Measurements from ENCODE around the gene BTN3A1.

The BTN3A1 gene

GRCh38 chr6:26379292-26379691, 22.8 kb upstream of the BTN3A1 start:
- no peak overlapping the region for H3K4me3 ChIP-seq (ENCODE audit: low read depth, low read length)

DNA sequence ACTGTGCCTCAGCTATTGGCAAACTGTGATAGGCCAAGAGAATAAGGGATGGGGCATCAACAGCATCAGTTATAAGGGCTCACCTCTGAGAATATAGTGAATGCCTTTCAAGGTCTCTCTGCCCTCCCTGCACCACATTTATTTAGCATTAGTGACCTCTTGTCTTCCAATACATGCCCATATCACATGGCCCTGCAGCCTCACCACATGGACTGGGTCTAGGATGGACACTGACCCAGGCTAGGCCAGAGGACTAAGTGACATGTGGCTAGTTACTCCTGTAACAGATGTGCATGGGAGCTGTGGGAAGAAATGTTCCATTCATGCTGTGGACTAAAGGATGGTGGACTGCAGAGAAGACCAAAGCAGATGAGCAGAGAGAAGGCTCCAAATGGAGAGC, 22.3 kb upstream of the BTN3A1 start:
- H3K4me3 ChIP-seq (ENCODE audit: low read depth, low read length) = no peak overlapping the region

- no peak overlapping the region for H3K4me3 ChIP-seq (ENCODE audit: low read depth, low read length)
These were observed 21.8 kb upstream of the BTN3A1 start for GRCh38 chr6:26380256-26380655.

DNA sequence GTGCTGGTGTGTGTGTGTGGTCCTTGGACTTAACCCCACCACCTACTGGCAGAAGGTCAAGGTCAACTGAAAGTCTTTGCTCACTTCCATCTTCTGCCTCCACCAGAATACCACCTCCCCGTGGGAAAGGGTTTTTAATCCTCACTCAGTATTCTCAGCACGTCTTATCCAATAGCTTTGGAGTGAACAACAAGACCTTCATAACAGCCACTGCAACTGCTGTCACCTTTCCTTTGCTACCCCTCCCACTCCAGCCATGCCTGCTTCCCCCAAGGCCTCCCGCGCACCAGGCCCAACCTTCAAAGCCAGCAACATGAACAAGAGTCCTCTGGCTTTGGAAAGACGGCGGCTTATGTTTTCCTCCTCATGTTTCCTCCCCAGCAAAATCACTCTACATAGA, 20.0 kb upstream of the BTN3A1 start:
- H3K4me3 ChIP-seq (ENCODE audit: low read depth, low read length) = no peak overlapping the region

GRCh38 chr6:26383624-26384417, 18.3 kb upstream of the BTN3A1 start:
- H3K4me3 ChIP-seq (ENCODE audit: low read depth, low read length) = peak overlapping the region; percentile 83

- H3K4me3 ChIP-seq (ENCODE audit: low read depth, low read length) = no peak overlapping the region
These were observed 16.3 kb upstream of the BTN3A1 start for GRCh38 chr6:26385734-26386125.

GRCh38 chr6:26387565-26387964, 14.5 kb upstream of the BTN3A1 start:
- no peak overlapping the region for H3K4me3 ChIP-seq (ENCODE audit: low read depth, low read length)

GRCh38 chr6:26388014-26388413, 14.1 kb upstream of the BTN3A1 start:
- no peak overlapping the region for H3K4me3 ChIP-seq (ENCODE audit: low read depth, low read length)

GRCh38 chr6:26388441-26388840, 13.6 kb upstream of the BTN3A1 start:
- H3K4me3 ChIP-seq (ENCODE audit: low read depth, low read length) = no peak overlapping the region

DNA sequence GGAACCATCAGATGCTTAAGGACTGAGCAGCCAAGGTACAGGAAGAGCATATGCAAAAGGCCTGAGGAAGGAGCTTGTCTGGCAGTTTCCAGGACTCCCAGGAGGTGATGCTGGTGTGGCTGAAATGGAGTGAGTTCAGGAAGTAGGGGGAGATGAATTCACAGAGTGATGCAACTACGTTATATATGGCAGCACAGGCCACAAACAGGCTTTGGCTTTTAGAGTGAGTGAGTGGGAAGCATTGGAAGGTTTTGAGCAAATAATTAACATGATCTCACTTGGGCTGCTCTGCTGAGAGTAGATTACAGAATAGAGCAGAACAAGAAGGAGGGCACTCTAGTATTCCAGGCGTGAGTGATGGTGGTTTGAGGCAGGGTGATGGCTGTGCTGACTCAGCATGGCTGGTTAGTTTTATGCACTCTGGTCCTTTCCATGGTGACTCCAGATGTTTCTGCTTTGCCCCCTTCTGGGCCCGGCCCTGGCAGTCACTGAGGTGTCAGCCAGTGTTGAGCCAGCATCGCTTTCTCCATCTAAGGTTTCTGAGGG, 12.7 kb upstream of the BTN3A1 start:
- no peak overlapping the region for H3K4me3 ChIP-seq (ENCODE audit: low read depth, low read length)

- no peak overlapping the region for H3K4me3 ChIP-seq (ENCODE audit: low read depth, low read length)
These were observed 11.5 kb upstream of the BTN3A1 start for GRCh38 chr6:26390531-26390930.

- no peak overlapping the region for H3K4me3 ChIP-seq (ENCODE audit: low read depth, low read length)
These were observed 9.0 kb upstream of the BTN3A1 start for GRCh38 chr6:26392932-26393636.

- H3K4me3 ChIP-seq (ENCODE audit: low read depth, low read length) = no peak overlapping the region
These were observed 7.8 kb upstream of the BTN3A1 start for GRCh38 chr6:26394289-26394688.

DNA sequence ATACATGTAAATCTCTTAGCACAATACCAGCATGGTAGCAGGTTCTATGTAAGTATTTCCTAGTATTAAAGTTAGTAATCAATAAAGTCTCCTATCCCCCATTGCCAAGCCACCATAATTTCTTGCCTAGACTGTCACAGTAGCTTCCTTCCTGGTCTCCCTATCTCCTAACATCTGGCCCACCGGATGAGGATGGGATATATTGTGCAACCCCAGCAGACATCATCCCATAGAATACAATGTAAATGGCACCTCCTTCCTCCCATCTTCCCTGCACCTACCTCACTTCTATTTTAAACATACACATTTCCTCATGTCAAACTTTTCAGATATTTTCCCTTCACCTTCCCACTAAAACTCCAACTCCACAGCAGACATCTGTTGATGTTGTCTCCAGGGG, 3.5 kb upstream of the BTN3A1 start:
- H3K4me3 ChIP-seq (ENCODE audit: low read depth, low read length) = no peak overlapping the region

DNA sequence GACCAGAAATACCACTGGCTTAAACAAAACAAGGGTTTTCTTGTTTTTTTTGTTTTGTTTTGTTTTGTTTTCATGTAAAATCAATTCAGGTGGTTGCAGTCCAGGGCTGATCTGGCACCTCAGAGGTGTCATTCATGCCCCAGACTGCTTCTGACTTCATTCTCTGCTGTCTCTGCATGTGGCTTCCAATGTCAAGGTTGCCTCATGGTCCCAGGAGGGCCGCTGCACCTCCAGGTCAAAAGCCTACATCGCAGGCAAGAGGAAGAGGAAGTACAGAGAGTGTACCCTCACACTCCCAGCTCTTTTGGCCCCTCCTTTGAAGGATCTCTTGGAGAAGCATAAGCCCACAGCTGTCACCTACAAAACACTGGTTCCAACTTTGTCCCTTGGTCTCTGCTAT, 1.4 kb upstream of the BTN3A1 start:
- no peak overlapping the region for H3K4me3 ChIP-seq (ENCODE audit: low read depth, low read length)

- peak overlapping the region; percentile 56 for H3K4me3 ChIP-seq (ENCODE audit: low read depth, low read length)
These were observed 587 bp upstream of the BTN3A1 start for GRCh38 chr6:26401389-26401986.

DNA sequence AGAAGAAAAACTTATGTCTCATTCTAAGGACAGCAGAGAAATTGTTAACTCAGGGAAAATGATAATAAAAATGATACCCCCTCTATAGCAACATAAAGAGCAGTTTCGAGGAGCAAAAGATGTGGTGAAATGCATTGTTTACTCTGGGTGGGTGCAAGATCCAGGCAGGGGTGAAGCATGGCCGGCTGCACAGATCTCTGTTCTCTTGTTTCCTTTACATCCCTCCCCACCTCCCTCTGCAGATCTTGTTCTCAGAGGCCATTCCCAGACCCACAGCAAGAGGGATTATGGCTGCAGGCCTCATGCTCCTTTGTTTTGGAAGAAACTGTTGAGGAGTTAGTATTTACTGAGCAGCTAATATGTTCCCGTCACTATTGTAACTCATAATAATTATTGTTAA, 1.8 kb downstream of the BTN3A1 start:
- H3K4me3 ChIP-seq (ENCODE audit: low read depth, low read length) = no peak overlapping the region

DNA sequence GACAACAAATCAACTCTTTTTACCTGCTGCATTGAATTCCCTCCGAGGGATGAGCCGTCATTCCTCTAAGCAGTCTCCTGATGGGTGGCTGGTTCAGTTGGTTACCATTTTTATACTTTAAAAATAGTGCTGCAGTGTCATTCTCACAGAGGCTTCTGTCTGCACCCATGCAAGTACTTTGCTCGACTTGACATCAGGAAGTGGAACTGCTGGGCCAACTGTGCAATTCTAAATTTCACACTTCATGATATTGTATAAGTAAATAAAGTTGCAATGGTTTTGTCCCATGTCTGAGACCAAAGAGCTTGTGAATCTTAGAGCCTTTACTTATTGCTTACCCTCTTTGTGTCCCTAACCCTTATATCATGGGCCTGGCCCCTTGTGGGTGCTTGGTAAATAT, 2.5 kb downstream of the BTN3A1 start:
- H3K4me3 ChIP-seq (ENCODE audit: low read depth, low read length) = no peak overlapping the region

GRCh38 chr6:26408828-26409730, 7.0 kb downstream of the BTN3A1 start:
- H3K4me3 ChIP-seq (ENCODE audit: low read depth, low read length) = no peak overlapping the region

DNA sequence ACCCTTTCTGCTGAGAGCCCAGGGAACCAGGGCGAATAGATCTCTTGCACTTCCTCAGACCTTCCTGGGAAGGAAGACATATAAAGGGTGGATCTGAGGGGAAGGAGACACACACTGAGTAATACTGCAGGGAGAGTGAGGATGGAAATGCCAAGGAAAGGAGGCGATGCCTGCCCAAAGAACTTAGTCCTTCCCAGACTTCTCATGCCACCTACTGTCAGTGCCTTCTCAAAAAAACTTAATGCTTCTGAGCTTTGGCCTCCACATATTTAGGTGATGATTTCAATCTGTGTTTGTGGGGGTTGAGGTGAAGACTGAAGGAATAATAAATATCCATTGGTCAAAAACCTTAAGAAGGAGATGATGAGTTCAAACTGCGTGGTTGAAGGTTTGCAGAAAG, 9.7 kb downstream of the BTN3A1 start:
- H3K4me3 ChIP-seq (ENCODE audit: low read depth, low read length) = no peak overlapping the region

GRCh38 chr6:26412228-26412627, 10.2 kb downstream of the BTN3A1 start:
- H3K4me3 ChIP-seq (ENCODE audit: low read depth, low read length) = no peak overlapping the region

Measured in iPS-11a (cell line).